Stimulated activated CD4-positive, alpha-beta T cell treated with anti-CD3 and anti-CD28 coated beads, Interleukin-2, amount 100 ng/mL, for 24 hours (primary cell): ENCODE measurements around the gene ARHGAP19.

Source experiments
- DNase-seq, 2 donors: peaks; one replicate each; pipeline ENCODE4 v3.0.0-alpha.2; 2020

Gene ARHGAP19, protein sequence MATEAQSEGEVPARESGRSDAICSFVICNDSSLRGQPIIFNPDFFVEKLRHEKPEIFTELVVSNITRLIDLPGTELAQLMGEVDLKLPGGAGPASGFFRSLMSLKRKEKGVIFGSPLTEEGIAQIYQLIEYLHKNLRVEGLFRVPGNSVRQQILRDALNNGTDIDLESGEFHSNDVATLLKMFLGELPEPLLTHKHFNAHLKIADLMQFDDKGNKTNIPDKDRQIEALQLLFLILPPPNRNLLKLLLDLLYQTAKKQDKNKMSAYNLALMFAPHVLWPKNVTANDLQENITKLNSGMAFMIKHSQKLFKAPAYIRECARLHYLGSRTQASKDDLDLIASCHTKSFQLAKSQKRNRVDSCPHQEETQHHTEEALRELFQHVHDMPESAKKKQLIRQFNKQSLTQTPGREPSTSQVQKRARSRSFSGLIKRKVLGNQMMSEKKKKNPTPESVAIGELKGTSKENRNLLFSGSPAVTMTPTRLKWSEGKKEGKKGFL

DNA sequence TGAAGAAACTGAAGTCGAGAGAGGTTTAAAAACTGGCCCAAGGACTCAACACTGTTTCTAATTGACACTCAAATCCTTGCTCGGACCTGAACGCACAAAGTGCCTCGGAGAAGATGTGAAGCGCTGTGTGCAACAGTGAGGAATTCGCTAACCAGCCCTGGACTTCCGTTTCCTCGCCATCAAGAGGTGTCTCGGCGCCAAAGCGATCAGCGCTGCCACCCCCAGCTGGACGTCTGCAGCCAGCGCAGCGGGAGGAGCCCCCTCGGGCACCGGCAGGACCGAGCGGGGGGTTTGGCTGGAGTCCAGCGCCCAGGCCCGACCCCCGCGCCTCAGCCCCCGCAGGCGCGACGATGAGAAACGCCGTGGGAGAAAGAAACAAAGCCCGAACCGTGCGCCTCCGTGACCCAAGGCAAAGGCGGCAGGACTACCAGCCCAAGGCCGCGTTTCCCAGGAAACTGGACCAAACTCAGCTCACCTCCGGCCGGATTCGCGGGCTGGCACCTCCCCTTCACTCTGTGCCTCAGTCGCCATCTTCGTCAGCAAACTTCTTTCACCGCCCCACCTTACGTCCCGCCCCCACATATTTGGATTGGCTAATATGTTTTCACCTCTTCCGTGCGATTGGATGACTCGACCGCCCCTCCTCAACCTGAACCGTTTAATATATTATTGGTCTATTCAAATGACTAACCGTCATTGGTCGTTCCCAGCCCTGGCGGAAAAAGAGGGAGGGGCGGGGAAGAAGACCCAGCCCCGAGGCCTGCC lies at the start of gene ARHGAP19:
Gene ARHGAP19 (minus strand): TSS at position 541 of the 765 bp plus-strand sequence. CDS start 10 bp downstream, at position 531.
- DNase-seq: peak; percentile 90 to 93

GRCh38 chr10:97341416-97341815 lies 49.0 kb upstream of the ARHGAP19 start:
- no peak for DNase-seq

DNA sequence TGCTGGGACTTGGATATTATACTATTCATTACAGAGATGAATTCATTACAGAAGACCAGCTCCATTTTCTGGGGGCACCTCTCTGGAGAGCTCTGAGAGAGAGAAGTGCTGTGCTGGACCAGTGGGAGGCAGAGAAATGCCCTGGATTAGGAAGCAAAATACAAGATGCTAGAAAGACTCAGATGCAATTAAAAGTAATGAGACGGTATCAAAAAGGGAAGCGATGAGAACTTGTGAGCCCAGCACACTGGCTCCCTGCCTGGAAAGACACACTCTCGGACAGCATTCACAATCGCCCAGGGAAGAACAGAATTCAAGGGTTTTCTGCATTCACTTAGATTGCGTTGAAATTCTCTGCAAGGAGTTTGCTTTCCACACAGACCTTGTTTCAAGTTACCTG lies 45.6 kb upstream of the ARHGAP19 start:
- DNase-seq: no peak

- DNase-seq: no peak
Observed at GRCh38 chr10:97336942-97337831, 44.8 kb upstream of the ARHGAP19 start.

GRCh38 chr10:97336446-97336845 lies 44.0 kb upstream of the ARHGAP19 start:
- no peak for DNase-seq

DNA sequence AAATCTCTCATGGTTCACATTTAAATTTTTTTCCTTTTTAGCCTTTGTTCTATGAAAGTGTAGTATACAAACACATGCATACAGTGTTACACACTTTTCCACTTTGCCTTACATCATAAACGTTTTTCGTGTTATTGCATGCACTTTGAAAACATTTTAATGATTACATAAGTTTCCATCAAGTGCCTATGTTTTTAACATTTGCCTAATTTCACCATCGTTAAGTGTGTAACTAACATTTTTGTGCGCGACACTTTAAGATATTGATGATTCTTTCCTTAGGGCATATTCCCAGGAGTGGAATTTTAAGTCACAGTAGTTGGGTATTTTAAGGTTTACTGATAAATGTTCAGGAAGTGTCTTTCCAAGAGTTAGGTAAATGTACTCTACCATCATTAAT lies 43.6 kb upstream of the ARHGAP19 start:
- DNase-seq: no peak

DNA sequence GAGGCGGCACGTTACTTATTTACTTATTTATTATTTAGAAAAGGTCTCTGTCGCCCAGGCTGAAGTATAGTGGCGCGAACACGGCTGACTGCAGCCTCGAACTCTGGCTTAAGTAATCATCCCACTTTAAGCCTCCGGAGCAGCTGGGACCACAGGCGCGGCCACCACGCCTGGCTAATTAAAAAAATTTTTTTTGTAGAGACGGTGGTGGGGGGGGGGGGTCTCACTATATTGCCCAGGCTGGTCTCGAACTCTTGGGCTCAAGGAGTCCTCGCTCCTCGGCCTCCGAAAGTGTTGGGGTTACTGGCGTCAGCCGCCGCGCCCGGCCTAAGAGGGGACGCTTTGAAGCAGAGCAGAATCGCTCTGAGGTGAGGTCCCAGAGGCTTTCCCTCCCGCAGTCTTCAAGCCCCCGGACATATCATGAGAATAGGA lies 42.8 kb upstream of the ARHGAP19 start:
- peak in 1 of 2 donors; percentile 21 for DNase-seq

DNA sequence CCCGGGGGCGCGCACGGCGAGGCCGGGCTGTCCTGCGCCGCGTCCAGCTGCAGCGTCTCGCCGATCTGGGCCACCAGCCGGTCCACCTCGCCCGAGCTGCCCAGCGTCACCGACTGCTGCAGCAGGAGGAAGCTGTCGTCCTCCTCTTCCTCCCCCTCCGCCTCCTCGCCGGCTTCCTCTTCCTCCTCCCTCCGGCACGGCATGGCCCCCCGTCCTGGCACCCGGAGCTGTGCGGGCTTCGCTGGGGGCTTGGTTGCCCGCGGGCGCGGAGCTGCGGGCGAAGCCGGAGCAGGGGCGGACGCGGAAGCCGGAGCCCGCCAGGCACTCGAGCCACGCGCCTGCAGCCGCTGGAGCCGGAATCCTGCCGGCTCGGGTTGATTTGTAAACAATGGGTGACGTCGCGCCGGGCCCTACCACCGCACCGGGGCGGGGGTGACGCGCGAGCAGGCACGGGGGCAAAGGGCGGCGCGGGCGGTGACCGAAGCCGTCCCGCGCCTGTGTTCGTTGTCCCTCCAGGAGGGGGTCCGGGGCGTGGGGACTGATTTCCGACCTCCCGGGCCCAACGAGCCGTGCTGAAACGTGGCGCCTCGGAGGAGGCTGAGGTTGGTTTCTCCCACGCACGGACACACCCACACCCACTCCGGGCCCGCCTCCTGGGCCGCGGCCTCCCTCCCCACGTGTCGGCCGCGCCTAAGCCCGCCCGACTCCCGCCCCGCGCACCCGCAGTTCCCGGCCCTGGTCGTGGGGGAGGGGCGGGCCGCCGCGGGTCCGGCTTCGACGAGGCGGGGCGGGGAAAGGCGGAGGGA lies 42.1 kb upstream of the ARHGAP19 start, which contains the start of gene FRAT2:
Gene FRAT2 (minus strand): TSS at position 360 of the 806 bp plus-strand sequence. CDS start 157 bp downstream, at position 203.
- DNase-seq: peak; percentile 85 to 89

DNA sequence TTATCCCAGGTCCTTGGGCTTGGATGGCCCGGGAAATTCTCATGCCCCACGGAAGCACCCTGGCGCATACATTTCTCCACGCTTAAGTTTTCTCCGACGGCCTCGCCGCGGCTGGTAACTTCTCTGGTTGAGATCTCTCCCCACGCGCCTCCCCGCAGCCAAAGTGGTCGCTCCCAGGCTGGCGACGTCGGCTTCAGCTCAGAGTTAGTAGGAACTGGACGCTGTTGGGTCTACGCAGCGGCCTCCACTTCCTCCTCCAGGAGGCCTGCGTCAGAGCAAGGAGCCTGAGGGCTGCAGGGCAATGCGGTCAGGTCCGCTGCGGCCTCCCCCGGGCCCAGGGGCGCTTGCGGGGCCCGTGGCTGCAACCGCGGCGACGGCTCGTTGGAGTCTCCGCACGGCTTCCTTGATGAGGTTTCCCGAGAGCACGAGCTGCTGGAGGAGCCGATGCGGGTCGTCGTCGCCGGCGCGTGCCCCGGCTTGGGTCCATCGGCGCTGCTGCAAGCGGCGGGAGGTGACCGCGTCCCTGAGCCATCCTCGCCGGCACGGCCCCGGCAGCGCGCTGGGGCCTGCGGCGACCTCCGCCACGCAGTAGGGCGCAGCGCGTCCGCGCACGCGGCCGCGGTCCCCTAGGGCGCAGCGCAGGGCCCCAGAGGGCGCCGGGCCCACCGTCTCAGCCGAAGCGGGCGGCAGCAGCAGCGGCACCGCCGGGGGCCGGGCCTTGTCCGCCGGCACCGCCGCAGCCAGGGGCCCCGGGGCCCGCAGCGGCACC lies 41.3 kb upstream of the ARHGAP19 start:
- DNase-seq: peak; percentile 41 to 52

DNA sequence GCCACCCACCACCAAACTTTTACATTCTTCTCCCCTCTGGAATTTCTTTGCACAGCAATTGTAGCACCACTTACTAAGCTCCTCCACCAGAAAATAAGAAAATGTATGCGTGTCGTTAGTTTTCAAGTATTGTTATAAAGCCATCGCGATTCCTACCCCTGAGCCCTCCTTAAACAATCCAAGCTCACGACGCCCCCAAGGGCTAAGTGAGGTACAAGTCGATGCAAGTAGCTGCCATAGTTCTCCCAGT lies 40.8 kb upstream of the ARHGAP19 start:
- no peak for DNase-seq

DNA sequence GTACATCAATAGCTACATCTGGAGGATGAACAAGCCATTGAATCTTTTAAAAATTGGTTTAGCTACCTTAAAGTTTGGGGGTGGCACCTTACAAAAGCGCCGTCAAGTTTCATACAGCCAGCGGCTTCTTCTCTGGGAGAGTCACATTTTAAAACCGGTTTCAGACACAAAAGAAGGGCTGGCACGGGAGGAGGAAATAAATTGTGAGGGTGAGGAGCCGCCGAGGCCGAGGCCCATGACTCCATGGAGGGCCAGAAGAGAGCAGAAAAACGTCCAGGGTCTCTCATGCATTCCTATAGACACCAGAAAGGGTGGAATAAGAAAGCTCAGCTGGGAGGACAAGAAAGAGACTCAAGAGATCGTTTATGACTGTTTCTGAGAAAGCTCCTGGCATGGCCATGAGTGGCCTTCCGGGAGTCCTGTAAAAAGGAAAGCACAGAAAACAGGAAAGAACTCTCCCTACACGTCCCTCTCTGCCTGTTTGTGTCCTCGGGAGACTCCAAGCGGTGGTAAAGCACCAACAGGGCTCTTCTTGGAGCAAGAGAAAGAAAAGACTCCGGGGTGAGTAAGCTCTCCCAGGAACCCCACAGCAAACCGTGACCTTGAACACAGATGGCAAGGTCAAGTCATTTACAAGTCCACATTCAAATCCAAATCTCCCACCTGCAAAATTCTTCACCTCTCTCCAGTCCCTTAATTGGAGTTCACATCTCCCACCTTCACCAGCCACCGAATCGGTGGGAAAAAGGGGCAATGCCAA lies 40.3 kb upstream of the ARHGAP19 start:
- DNase-seq: no peak

DNA sequence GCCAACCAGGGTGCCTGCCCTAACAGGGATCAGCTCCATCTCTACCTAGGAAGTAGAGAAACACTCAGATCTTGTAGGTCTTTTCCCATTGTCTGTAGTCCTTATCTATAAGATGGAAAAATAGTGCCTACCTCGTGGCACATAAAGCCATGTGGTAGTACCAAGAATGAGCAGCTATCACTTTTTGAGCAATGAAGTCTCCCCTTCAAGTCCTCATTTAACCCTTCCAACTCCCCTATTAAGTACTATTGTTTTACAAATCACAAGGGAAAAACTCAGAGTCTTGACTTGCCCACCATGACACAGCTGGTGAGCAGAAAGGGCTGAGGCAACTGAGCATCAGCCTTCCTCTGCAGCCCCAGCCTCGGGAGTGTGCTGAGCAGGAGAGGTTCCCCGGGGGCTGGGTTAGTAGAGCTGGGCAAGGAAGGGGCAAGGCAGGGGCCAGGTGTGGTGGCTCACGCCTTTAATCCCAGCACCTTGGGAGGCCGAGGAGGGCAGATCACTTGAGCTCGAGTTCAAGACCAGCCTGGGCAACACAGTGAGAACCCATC lies 38.8 kb upstream of the ARHGAP19 start:
- DNase-seq: no peak

- DNase-seq: no peak
Observed at GRCh38 chr10:97329766-97330165, 37.3 kb upstream of the ARHGAP19 start.

DNA sequence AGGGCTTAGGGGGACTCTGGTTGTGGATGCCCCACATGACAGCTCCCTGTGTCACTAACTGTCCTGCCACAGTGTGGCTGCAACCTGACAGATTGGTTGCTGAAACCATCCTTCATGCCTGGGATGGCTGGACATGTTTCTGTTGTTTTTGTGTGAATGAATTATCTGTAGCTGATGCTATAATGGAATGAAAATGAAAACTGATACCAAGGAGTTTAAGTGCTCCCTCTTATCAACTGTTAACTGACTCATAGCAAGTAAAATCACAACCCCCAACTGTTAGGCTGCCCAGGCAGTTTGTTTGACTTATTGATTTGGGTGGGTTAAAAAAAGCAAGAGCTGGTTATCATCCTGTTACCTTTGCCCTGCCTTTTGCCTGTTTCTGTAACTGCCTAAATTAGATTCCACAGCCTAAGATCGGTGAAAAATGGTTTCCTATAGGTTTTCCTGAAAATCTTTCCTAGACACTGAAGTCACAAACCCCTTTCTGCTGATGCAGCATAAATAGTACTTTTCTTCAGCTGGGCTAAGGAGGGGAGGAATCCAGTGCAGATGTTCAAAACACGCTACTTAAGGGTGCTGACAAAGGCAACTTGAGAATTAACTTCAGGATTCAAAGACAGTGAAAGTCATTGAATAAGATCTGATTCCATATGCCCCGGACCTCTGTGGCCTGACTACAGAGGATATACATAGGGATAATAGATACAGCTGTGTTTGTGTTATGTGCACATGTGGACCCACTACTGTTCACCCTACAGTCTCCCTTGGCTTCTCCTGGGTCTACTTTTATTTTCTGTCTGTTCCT lies 36.4 kb upstream of the ARHGAP19 start:
- no peak for DNase-seq

GRCh38 chr10:97327348-97328294 lies 35.2 kb upstream of the ARHGAP19 start:
- DNase-seq: no peak

DNA sequence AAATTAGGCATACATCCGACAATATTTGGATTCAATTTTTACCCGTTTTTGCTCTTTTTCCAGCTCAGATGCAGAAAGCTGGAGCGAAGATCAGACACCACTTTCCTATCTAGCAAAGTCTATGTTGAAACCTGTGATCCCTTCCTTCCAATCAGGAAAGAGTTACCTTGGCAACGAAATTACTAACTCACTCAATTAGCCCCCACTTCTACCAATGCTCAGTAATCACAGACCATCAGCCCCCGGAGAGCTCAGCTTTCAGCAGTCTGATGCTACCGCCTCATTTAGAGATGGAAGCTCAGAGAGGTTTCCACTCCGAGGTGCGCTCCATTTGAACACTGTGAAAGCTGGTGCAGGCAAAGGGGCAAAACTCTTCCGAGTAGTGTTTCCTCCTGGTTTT lies 33.3 kb upstream of the ARHGAP19 start:
- no peak for DNase-seq

DNA sequence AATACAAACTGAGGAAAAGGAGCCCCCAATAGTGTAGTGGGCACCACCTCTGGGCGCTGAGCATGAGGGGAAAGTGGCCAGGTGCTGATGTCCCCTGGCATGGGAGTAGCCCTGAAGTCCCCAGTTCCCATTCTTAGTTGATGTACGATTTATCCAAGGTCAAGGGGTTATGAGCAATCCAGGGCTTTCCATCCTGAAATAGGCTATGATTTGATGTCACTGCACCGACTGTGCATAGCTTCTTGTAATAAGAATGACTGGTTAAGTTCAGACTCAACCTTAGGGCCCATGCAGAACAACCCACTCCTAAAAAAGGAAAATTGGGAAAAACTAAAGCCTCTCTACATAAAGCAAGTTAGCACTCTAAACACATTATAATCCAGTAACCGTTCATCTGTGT lies 31.1 kb upstream of the ARHGAP19 start:
- no peak for DNase-seq

DNA sequence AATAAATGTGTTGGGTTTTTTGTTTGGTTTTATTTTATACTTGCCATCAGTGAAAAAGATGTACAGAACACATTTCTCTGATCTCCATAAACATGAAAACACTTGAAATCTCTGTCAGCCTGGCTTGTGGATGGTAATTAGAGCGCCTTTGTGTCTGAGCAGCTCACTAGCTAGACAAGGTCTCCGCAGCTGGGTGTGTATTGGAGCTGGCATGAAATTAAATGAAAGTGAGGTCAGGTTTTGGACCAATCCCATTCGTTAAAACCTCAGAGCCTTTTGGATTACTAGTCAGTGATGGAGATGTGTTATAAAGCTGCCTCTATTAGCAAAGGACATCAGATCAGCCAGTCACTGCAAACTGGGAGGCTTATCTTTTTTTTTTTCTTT lies 29.4 kb upstream of the ARHGAP19 start:
- no peak for DNase-seq
